H1 (cell line): Measurements from ENCODE around the gene EPHA3. TPM values are rescaled to one million over a fixed set of nuclear protein-coding genes. Genes with fewer than 3 reads are reported as not detected.

Experiments used
- HDAC2 ChIP-seq, 2 experiments: fragments of 300-600 bp in 1 of 2; sonication (generic) in 1 of 2; IDR thresholded peaks; 2 replicates each; pipeline ENCODE4 v1.6.1; 2011 to 2012; ENCODE audit warnings: low read depth in 2 of 2, low read length in 2 of 2, mild to moderate bottlenecking in 2 of 2, moderate library complexity in 2 of 2, borderline replicate concordance in 1 of 2, inconsistent platforms in 1 of 2
- SAP30 ChIP-seq: fragments of 300-600 bp; sonication (generic); IDR thresholded peaks from 2 replicates; pipeline ENCODE4 v1.7.1; 2012; ENCODE audit warnings: low read length, moderate library complexity, mild to moderate bottlenecking, inconsistent platforms; ENCODE audit not compliant: insufficient read depth, insufficient replicate concordance
- polyA plus RNA-seq, 7 experiments: library from polyadenylated mRNA; depleted of rRNA in 3 of 7; stranded (reverse) in 5 of 7; unstranded in 2 of 7; fragments of >200 nt in 5 of 7; fragments of 200-250 nt in 2 of 7; gene quantifications; 1 replicate in 5 of 7; 2 replicates in 1 of 7; 4 replicates in 1 of 7; pipeline versions ENCODE4 v1.2.1 to v1.2.3, GENCODE V29; 2011 to 2013; ENCODE audit warnings: missing spikeins in 2 of 7, mixed read lengths in 2 of 7
- total RNA-seq: library from RNA; stranded (reverse); fragmentation: NEBNext Ultra II Directional; extraction: Animal tissue kit (Norgen Biotek cat#: 25700); gene quantifications from 2 replicates; pipeline ENCODE4 v1.2.1, GENCODE V29; 2021

EPHA3 gene
- total and polyA plus RNA-seq, 2 of the 8 experiments (the other 6 are each of a cell fraction or from before 2014, with no cell fraction given): 0.09 to 0.22 TPM

- TF ChIP-seq SAP30: no peak
- no peak for TF ChIP-seq HDAC2 (IDR thresholded peaks at IDR 0.05; ENCODE audit: borderline replicate concordance in 1 of 2, low read depth in 2 of 2, low read length in 2 of 2)
Measured at GRCh38 chr3:89503891-89504391, 396.5 kb downstream of the EPHA3 start (continued).
